Measurements from ENCODE around the gene METTL27.

- TF ChIP-seq CTCF (IDR thresholded peaks at IDR 0.05 in 8 of 11, conservative IDR thresholded peaks at IDR 0.05 in 3 of 11): no peak
- peak in 1 of 3 donors; percentile 42 for TF ChIP-seq POLR2A (IDR thresholded peaks at IDR 0.05)
- peak; percentile 74 to 89 (median 81) for TF ChIP-seq POLR2AphosphoS5 (IDR thresholded peaks at IDR 0.05)
These were observed at the start of gene METTL27 for GRCh38 chr7:73842067-73842976.

Data from spleen (tissue), 7 donors.